ENCODE measurements around the gene WTIP. TPM values are rescaled to one million over a fixed set of nuclear protein-coding genes. Genes with fewer than 3 reads are reported as not detected.
A peak's percentile ranks its signal among the peaks of the same experiment; 100 is the strongest.

Gene WTIP
- total and polyA plus RNA-seq, 2 donors from 2014 or later, result 15.5 to 22.3 TPM

DNA sequence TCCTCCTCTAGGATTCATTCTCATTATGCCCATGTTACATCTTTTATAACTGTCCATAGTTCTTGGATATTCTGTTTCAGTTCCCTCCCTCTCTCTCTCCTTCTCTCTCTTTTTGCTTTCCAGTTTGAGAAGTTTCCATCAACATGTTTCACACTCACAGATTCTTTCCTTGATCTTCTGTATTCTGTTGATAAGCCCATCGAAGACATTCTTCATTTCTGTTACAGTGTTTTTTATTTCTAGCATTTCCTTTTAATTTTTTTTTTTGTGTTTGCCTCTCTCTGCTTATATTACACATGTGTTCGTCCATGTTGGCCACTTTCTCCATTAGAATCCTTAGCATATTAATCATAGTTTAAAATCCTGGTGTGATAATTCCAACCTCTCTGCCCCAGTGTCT lies 68.3 kb downstream of the WTIP start:
- no peak for DNase-seq
- intact Hi-C loops (cut with DNase I), result no loop called here
- no peak for FAIRE-seq
- TF ChIP-seq, protein P1, sequence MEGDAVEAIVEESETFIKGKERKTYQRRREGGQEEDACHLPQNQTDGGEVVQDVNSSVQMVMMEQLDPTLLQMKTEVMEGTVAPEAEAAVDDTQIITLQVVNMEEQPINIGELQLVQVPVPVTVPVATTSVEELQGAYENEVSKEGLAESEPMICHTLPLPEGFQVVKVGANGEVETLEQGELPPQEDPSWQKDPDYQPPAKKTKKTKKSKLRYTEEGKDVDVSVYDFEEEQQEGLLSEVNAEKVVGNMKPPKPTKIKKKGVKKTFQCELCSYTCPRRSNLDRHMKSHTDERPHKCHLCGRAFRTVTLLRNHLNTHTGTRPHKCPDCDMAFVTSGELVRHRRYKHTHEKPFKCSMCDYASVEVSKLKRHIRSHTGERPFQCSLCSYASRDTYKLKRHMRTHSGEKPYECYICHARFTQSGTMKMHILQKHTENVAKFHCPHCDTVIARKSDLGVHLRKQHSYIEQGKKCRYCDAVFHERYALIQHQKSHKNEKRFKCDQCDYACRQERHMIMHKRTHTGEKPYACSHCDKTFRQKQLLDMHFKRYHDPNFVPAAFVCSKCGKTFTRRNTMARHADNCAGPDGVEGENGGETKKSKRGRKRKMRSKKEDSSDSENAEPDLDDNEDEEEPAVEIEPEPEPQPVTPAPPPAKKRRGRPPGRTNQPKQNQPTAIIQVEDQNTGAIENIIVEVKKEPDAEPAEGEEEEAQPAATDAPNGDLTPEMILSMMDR (IDR thresholded peaks at IDR 0.05; ENCODE audit: borderline replicate concordance, extremely low read depth, insufficient read depth), result no peak
- no peaks in the 10 kb centered on the region for H3K36me3 ChIP-seq (ENCODE audit: control insufficient read depth in 2 of 3, insufficient read depth in 3 of 3, low read length in 3 of 3)
- no peak overlapping the region for H3K9ac ChIP-seq (ENCODE audit: low read length in 3 of 3)
- H3K27me3 ChIP-seq (ENCODE audit: control insufficient read depth, insufficient read depth, low read length), result no peaks in the 10 kb centered on the region
- H3K27ac ChIP-seq (ENCODE audit: low read depth in 2 of 2, low read length in 2 of 2), result no peak overlapping the region
- no peaks in the 10 kb centered on the region for H3K4me1 ChIP-seq (ENCODE audit: control insufficient read depth in 2 of 3, insufficient read depth in 2 of 3, low read depth in 1 of 3, low read length in 3 of 3)
- H3K9me3 ChIP-seq (ENCODE audit: control insufficient read depth in 2 of 3, insufficient read depth in 1 of 3, low read length in 3 of 3), result peaks cover 0 to 12% (median 0%) of the 10 kb centered on the region in 3 donors
- H3K4me3 ChIP-seq (ENCODE audit: low read length in 3 of 3), result no peak overlapping the region

DNA sequence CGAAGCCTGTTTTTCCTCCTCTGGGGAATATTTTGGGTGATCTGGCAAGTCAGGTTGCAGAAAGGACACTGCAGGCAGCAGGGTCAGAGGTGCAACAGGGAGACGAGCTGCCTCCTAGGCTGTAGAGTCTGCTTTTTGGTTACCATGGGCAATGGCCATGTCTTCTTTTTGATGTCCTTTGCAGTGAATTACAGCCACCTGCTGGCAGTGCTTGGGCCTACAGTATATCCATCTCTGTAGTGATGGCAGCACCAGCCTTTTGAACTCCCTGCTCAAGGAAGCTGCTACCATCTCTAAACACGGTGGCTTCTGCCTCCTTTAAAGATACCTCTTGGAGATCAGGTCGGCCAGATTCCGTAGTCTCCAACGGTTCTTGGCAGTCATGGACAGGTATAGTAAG lies 73.9 kb downstream of the WTIP start:
- intact Hi-C loops (cut with DNase I), result no loop called here
- Histone ChIP-seq H3K9me3 (ENCODE audit: control insufficient read depth in 2 of 3, insufficient read depth in 1 of 3, low read length in 3 of 3) (peaks cover 0 to 1% (median 0%) of the 10 kb centered on the region in 3 donors), H3K9ac (ENCODE audit: low read length in 3 of 3) (no peak overlapping the region), H3K27ac (ENCODE audit: low read depth in 2 of 2, low read length in 2 of 2) (no peak overlapping the region), H3K4me3 (ENCODE audit: low read length in 3 of 3) (no peak overlapping the region), H3K4me1 (ENCODE audit: control insufficient read depth in 2 of 3, insufficient read depth in 2 of 3, low read depth in 1 of 3, low read length in 3 of 3) (no peaks in the 10 kb centered on the region), H3K36me3 (ENCODE audit: control insufficient read depth in 2 of 3, insufficient read depth in 3 of 3, low read length in 3 of 3) (no peaks in the 10 kb centered on the region), H3K27me3 (ENCODE audit: control insufficient read depth, insufficient read depth, low read length) (no peaks in the 10 kb centered on the region)
- FAIRE-seq (no peak), DNase-seq (no peak)
- TF ChIP-seq, protein P1 (IDR thresholded peaks at IDR 0.05; ENCODE audit: borderline replicate concordance, extremely low read depth, insufficient read depth), result no peak

DNA sequence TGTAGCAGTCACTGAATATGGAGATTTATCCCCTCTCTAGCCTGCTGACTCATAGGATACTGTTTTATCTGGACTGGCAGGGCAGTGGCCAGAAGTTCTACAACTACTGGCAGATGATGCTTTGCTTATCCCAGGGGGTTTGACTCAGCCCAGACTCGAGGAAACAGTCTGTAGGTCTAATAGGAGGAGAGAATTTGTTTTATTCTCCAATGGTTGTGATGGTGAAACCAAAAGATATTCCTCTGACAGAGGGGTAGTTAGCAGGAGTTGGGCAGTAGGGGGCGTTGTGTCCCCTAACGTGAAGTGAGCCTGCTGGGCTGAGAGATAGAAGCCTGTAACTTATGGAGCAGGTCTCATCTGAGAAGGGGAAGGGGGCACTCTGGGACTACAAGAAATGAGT lies 74.9 kb downstream of the WTIP start:
- Histone ChIP-seq H3K27ac (ENCODE audit: low read depth in 2 of 2, low read length in 2 of 2) (no peak overlapping the region), H3K36me3 (ENCODE audit: control insufficient read depth in 2 of 3, insufficient read depth in 3 of 3, low read length in 3 of 3) (no peaks in the 10 kb centered on the region), H3K9me3 (ENCODE audit: control insufficient read depth in 2 of 3, insufficient read depth in 1 of 3, low read length in 3 of 3) (no peaks in the 10 kb centered on the region), H3K27me3 (ENCODE audit: control insufficient read depth, insufficient read depth, low read length) (no peaks in the 10 kb centered on the region), H3K9ac (ENCODE audit: low read length in 3 of 3) (no peak overlapping the region), H3K4me3 (ENCODE audit: low read length in 3 of 3) (no peak overlapping the region), H3K4me1 (ENCODE audit: control insufficient read depth in 2 of 3, insufficient read depth in 2 of 3, low read depth in 1 of 3, low read length in 3 of 3) (no peaks in the 10 kb centered on the region)
- TF ChIP-seq, protein P1 (IDR thresholded peaks at IDR 0.05; ENCODE audit: borderline replicate concordance, extremely low read depth, insufficient read depth), result no peak
- DNase-seq (peak in 2 of 5 donors; percentile 16 to 35), FAIRE-seq (no peak)
- intact Hi-C loops (cut with DNase I), result no loop called here

DNA sequence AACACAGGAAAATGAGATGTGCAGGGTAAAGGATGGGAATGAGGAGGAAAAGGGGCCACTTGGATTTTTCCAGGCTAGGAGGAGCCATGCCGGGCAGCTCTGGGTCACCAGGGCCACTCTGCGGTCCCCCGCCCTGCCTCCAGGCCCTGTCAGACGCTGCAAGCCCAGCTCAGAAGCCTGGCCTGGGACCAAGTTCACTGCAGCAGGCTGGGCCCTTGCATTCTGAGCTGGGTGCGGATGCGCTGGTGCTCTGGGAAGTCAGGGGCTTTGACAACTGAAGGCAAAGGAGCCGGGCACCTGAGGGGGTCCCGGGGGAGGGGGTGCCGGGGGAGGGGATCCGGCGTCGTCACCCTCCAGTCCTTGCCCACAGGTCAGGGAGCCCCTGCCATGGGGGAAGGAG lies 77.5 kb downstream of the WTIP start:
- H3K4me3 ChIP-seq (ENCODE audit: low read length in 3 of 3), result no peak overlapping the region
- no peaks in the 10 kb centered on the region for H3K27me3 ChIP-seq (ENCODE audit: control insufficient read depth, insufficient read depth, low read length)
- H3K4me1 ChIP-seq (ENCODE audit: control insufficient read depth in 2 of 3, insufficient read depth in 2 of 3, low read depth in 1 of 3, low read length in 3 of 3), result no peaks in the 10 kb centered on the region
- no peak overlapping the region for H3K27ac ChIP-seq (ENCODE audit: low read depth in 2 of 2, low read length in 2 of 2)
- no peak overlapping the region for H3K9ac ChIP-seq (ENCODE audit: low read length in 3 of 3)
- H3K9me3 ChIP-seq (ENCODE audit: control insufficient read depth in 2 of 3, insufficient read depth in 1 of 3, low read length in 3 of 3), result no peaks in the 10 kb centered on the region
- intact Hi-C loops (cut with DNase I), result no loop called here
- DNase-seq, result no peak
- TF ChIP-seq, protein P1 (IDR thresholded peaks at IDR 0.05; ENCODE audit: borderline replicate concordance, extremely low read depth, insufficient read depth), result no peak
- no peak for FAIRE-seq
- H3K36me3 ChIP-seq (ENCODE audit: control insufficient read depth in 2 of 3, insufficient read depth in 3 of 3, low read length in 3 of 3), result no peaks in the 10 kb centered on the region

Measured in kidney (tissue), 14 donors.